ENCODE results near the gene SPR. TPM values are rescaled to one million over a fixed set of nuclear protein-coding genes. Genes with fewer than 3 reads are reported as not detected.

SPR gene
- total and polyA plus RNA-seq, 3 donors from 2014 or later: 15.7 to 27.6 (median 21.7) TPM

DNA sequence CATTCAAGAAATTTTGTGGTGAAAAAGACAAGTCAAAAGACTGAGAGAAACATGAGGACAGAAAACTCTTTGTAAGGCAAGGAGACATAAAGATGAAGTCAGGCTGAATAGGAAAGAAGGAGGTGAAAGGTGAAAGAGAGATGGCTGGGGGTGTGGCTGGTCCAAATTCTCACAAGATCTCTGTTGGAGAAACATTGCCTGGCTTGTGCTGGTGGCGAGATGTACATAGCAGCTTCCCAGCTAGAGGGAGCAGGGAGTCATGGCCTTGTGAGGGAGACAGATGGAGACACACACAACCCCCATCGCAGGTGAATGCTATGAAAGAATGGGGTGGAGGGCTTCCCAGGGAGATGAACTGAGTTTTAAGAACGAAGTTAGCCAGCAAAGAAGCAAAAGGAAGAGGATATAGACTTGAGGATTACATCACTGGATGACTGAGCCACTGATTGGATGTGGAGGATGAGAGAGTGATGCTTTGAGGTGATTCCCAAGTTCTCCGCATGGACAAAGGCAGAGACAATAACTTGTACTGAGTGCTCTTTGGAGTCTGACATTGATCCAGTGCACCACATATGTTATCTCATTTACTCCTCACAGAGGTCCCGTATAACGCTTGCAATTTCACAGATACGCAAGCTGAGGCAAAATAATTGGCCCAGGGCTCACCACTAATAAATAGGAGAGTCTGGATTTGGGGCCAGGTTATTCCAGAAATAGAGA is 26.4 kb downstream of the SPR start:
- intact Hi-C loops (cut with DNase I; ENCODE audit: low total_unique reads): no loop called here
- no peak overlapping the region for H3K27ac ChIP-seq
- TF ChIP-seq, protein P1, sequence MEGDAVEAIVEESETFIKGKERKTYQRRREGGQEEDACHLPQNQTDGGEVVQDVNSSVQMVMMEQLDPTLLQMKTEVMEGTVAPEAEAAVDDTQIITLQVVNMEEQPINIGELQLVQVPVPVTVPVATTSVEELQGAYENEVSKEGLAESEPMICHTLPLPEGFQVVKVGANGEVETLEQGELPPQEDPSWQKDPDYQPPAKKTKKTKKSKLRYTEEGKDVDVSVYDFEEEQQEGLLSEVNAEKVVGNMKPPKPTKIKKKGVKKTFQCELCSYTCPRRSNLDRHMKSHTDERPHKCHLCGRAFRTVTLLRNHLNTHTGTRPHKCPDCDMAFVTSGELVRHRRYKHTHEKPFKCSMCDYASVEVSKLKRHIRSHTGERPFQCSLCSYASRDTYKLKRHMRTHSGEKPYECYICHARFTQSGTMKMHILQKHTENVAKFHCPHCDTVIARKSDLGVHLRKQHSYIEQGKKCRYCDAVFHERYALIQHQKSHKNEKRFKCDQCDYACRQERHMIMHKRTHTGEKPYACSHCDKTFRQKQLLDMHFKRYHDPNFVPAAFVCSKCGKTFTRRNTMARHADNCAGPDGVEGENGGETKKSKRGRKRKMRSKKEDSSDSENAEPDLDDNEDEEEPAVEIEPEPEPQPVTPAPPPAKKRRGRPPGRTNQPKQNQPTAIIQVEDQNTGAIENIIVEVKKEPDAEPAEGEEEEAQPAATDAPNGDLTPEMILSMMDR (IDR thresholded peaks at IDR 0.05): no peak
- no peak for TF ChIP-seq POLR2A (IDR thresholded peaks at IDR 0.05)
- peaks cover 18% of the 10 kb centered on the region for H3K4me1 ChIP-seq
- WGBS, 2 donors: 21 to 22% methylated on average over 7 of the region's 7 CpGs
- peaks cover 4% of the 10 kb centered on the region for H3K27me3 ChIP-seq
- no peak for DNase-seq
- H3K36me3 ChIP-seq (ENCODE audit: low read depth, missing control alignments): no peaks in the 10 kb centered on the region
- H3K9me3 ChIP-seq: no peaks in the 10 kb centered on the region
- no peak overlapping the region for H3K4me3 ChIP-seq

DNA sequence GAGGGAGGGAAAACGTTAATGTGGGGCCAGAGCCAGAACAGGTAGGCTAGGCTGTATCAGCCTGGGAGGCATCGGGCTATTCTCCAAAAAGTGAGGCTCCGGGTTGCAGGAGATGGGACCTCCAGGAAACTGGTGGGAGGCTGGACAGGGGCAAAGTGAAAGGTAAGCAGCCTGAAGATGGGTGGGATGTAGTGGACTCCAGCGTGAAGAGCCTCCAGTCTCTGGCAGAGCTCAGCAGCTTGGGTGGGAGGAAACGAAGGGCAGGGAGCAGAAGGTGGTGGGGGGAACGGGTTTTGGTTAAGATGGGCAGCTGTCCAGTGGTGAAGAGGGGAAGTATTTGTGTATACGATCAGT is 27.0 kb downstream of the SPR start:
- Histone ChIP-seq H3K27me3 (peaks cover 4% of the 10 kb centered on the region), H3K9me3 (no peaks in the 10 kb centered on the region), H3K4me1 (peaks cover 18% of the 10 kb centered on the region), H3K27ac (no peak overlapping the region), H3K4me3 (no peak overlapping the region), H3K36me3 (ENCODE audit: low read depth, missing control alignments) (no peaks in the 10 kb centered on the region)
- WGBS, 2 donors: 8 to 9% methylated on average over 7 of the region's 7 CpGs
- intact Hi-C loops (cut with DNase I; ENCODE audit: low total_unique reads): no loop called here
- DNase-seq: no peak
- TF ChIP-seq, protein P1 (IDR thresholded peaks at IDR 0.05): no peak
- TF ChIP-seq POLR2A (IDR thresholded peaks at IDR 0.05): no peak

DNA sequence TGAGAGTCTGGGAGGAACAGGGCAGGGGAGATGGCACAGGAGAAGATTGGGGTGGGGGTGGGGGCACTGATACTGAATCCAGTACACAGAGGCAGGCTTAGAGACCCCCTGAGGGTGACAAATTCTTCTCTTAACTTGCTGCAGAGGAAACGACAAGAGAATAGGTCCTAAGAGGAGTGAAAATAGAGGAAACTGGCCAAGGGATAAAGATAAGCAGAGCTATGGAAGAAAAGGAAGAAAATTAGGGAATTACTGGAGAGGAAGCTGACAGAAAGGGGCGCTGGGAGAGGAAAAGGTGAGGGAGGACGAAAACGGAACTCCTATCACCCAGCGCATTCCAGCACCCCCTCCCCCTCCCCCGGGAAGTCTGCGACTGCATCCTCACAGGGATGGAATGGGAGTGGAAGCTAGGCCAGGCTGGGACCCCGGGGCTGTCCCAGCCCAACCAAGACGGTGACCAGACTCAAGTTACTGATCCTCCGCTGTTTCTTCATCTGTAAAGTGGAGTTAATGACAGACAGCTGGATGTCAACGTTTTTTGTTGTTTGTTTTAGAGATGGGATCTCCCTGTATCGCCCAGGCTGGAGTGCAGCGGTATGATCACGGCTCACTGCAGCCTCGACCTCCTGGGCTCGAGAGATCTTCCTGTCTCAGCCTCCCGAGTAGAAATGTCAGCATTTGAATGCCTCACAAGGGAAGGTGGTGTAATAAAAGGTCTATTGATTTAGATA is 27.5 kb downstream of the SPR start:
- DNase-seq: no peak
- H3K4me1 ChIP-seq: peaks cover 18% of the 10 kb centered on the region
- intact Hi-C loops (cut with DNase I; ENCODE audit: low total_unique reads): no loop called here
- 9 to 11% methylated on average over 16 to 17 of the region's 17 CpGs for WGBS, 2 donors
- no peaks in the 10 kb centered on the region for H3K36me3 ChIP-seq (ENCODE audit: low read depth, missing control alignments)
- H3K27me3 ChIP-seq: peaks cover 6% of the 10 kb centered on the region
- H3K27ac ChIP-seq: no peak overlapping the region
- no peaks in the 10 kb centered on the region for H3K9me3 ChIP-seq
- peak overlapping the region in 1 of 2 donors; percentile 25 for H3K4me3 ChIP-seq
- TF ChIP-seq, protein P1 (IDR thresholded peaks at IDR 0.05): no peak

DNA sequence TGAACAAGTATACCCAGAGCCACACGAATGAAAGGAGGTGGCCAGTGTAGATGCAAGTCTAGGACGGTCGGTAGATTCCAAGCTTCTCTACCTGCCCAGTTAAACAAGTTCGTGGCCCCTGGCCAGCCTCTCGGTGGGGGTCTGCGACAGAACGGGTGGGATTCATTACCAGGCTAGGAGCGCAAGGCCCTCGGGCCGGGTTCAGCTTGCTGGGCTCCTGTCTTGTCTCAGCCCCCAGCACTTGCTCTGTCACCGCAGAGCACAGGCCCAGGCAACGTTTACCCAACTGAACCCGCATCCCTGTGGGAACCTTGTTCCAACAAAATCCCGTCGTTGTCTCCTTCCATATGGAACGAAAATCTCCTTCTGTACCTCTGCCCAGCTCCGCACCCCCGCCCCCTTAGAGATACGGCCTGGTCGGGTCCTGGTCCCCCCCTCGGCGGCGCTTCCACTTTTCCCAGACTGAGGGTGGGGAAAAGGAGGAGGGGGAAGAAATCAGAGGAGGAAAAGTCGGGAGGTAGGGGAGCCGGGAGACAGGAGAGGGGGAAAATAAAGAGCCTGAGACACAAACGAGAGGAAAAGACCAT is 28.2 kb downstream of the SPR start:
- H3K4me3 ChIP-seq: peak overlapping the region; percentile 25 to 36
- peaks cover 23% of the 10 kb centered on the region for H3K4me1 ChIP-seq

More for the DNA sequence above, 28.2 kb downstream of the SPR start:
- intact Hi-C loops (cut with DNase I; ENCODE audit: low total_unique reads): no loop called here
- Histone ChIP-seq H3K27me3 (peaks cover 11% of the 10 kb centered on the region), H3K27ac (no peak overlapping the region), H3K36me3 (ENCODE audit: low read depth, missing control alignments) (no peaks in the 10 kb centered on the region), H3K9me3 (no peaks in the 10 kb centered on the region)
- 5 to 6% methylated on average over 26 of the region's 26 CpGs for WGBS, 2 donors
- DNase-seq: peak; percentile 12
- TF ChIP-seq, protein P1 (IDR thresholded peaks at IDR 0.05): no peak
- TF ChIP-seq POLR2A (IDR thresholded peaks at IDR 0.05): no peak

Data from testis (tissue), 3 donors.